DOHH2 (cell line): ENCODE results near the gene BTG1.

Source experiments
- EZH2phosphoT487 ChIP-seq: fragments of 200-600 bp; sonication (generic); IDR thresholded peaks from 2 replicates; pipeline ENCODE4 v1.6.1; 2017; ENCODE audit warnings: borderline replicate concordance, mild to moderate bottlenecking, antibody characterized with exemption, low read length, moderate library complexity, mixed read lengths
- TF ChIP-seq, protein P1 (sequence below): fragments of 200-600 bp; sonication (generic); IDR thresholded peaks from one replicate; pipeline ENCODE4 v1.5.1; 2014; ENCODE audit warnings: antibody characterized with exemption, mild to moderate bottlenecking, low read depth, low read length; ENCODE audit not compliant: poor library complexity, severe bottlenecking

DNA sequence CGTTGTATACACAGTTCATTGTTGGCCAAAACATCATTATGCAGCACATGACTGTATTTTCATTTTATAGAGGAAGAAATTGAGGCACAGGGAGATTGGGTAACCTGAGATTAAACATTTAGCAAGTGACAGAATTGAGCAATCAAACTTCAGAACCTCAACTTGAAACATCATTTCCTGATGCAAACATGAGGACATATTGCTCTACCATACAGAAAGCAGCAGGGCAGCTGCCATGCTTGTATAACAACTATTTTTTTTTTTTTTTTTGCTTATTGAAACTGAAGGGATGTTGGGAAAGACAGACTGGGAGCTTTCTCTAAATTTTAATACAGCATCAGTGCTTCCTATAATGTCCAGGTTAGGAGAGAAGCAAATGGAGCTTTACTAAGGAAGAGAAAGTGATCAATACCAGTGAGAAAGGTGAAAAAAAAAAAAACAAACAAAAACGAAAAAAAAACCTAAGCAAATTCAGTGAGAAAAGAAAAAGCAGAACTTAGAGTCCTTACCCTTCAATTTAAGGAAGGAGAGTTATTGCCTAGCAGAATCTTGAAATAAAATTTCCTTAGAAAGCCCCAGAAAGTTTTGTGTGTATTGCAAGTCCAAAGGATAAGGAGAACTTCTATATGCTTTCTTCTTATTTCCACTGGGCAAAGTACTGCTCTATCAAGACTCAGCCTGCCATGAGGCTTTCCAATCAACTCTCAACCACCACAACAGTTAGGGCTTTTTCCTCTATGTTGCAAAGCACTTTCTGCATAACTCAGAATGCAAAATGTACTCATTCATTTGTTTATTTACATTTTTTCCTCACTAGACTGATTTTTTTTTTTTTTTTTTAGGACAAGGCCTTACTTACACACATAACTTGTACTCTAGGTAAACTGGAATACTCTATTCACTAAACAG is 21.6 kb downstream of the BTG1 start:
- TF ChIP-seq, protein P1, sequence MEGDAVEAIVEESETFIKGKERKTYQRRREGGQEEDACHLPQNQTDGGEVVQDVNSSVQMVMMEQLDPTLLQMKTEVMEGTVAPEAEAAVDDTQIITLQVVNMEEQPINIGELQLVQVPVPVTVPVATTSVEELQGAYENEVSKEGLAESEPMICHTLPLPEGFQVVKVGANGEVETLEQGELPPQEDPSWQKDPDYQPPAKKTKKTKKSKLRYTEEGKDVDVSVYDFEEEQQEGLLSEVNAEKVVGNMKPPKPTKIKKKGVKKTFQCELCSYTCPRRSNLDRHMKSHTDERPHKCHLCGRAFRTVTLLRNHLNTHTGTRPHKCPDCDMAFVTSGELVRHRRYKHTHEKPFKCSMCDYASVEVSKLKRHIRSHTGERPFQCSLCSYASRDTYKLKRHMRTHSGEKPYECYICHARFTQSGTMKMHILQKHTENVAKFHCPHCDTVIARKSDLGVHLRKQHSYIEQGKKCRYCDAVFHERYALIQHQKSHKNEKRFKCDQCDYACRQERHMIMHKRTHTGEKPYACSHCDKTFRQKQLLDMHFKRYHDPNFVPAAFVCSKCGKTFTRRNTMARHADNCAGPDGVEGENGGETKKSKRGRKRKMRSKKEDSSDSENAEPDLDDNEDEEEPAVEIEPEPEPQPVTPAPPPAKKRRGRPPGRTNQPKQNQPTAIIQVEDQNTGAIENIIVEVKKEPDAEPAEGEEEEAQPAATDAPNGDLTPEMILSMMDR = no peak
- no peak for TF ChIP-seq EZH2phosphoT487
